Esophagus muscularis mucosa (tissue), 3 donors: ENCODE data around the gene COL25A1.

Experiments used
- POLR2AphosphoS5 ChIP-seq, 2 donors: sonication (generic); formaldehyde crosslinking; IDR thresholded peaks; one replicate each; pipeline ENCODE4 v1.6.1; 2017; ENCODE audit warnings: antibody characterized with exemption in 2 of 2
- TF ChIP-seq, protein P1 (sequence below), 3 experiments: fragments of 200-600 bp in 2 of 3; fragments of 450-650 bp in 1 of 3; sonication (generic) in 2 of 3; IDR thresholded peaks; one replicate each; pipeline ENCODE4 v1.5.1; 2017 to 2019; ENCODE audit warnings: antibody characterized with exemption in 3 of 3, mild to moderate bottlenecking in 2 of 3, moderate library complexity in 1 of 3

GRCh38 chr4:109067508-109068235 lies 234.8 kb downstream of the COL25A1 start:
- TF ChIP-seq, protein P1, sequence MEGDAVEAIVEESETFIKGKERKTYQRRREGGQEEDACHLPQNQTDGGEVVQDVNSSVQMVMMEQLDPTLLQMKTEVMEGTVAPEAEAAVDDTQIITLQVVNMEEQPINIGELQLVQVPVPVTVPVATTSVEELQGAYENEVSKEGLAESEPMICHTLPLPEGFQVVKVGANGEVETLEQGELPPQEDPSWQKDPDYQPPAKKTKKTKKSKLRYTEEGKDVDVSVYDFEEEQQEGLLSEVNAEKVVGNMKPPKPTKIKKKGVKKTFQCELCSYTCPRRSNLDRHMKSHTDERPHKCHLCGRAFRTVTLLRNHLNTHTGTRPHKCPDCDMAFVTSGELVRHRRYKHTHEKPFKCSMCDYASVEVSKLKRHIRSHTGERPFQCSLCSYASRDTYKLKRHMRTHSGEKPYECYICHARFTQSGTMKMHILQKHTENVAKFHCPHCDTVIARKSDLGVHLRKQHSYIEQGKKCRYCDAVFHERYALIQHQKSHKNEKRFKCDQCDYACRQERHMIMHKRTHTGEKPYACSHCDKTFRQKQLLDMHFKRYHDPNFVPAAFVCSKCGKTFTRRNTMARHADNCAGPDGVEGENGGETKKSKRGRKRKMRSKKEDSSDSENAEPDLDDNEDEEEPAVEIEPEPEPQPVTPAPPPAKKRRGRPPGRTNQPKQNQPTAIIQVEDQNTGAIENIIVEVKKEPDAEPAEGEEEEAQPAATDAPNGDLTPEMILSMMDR (IDR thresholded peaks at IDR 0.05): no peak
- no peak for TF ChIP-seq POLR2AphosphoS5 (IDR thresholded peaks at IDR 0.05)
